Stimulated activated CD4-positive, alpha-beta T cell treated with anti-CD3 and anti-CD28 coated beads, Interleukin-1b, Interleukin-23, amount 100 ng/mL, for 24 hours (primary cell): ENCODE measurements around the gene RNF168.
"Not testable (repeated sequence)": the region's sequence is repeated elsewhere in the genome, so short reads cannot be mapped to it uniquely, and the experiment has no call there.

Experiments
- DNase-seq, 4 experiments: peaks; one replicate each; pipeline ENCODE4 v3.0.0-alpha.2; 2020; ENCODE audit warnings: low read depth in 4 of 4, low spot score in 1 of 4

The RNF168 gene

DNA sequence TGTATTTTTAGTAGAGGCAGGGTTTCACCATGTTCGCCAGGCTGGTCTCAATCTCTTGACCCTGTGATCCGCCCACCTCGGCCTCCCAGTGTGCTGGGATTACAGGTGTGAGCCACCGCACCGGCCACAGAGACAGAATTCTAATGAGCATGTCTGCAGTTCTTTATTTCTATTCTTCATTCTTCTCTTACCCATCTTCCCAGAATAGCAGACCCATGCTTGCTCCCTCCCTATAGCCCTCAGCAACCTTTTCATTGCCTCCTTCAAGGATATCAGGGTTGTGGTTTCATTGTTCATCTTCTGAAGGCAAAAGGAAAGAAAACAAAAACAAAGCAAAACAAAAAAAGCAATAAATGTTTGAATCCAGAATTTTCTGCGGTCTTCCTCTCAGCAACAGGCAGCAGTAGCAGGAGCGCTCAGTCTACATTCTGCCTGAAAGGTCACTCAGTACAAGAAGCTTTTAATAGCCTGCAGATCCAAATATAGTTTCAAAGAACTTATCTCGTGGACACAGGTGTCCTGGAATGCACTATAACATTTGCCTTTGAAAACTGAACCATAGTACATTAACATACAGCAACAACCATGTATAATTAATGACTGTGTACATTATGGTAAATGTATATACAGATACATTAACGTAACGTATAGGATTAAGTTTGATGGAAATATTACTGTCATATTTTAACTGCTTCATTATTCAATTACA is 11.5 kb upstream of the RNF168 start, which contains the start of gene SMCO1:
Gene SMCO1 (minus strand): TSS at position 434 of the 709 bp plus-strand sequence. CDS start 137 bp downstream, at position 297.
- DNase-seq = no peak

- no peak for DNase-seq
Measured at GRCh38 chr3:196514350-196514716, 10.8 kb upstream of the RNF168 start.

DNA sequence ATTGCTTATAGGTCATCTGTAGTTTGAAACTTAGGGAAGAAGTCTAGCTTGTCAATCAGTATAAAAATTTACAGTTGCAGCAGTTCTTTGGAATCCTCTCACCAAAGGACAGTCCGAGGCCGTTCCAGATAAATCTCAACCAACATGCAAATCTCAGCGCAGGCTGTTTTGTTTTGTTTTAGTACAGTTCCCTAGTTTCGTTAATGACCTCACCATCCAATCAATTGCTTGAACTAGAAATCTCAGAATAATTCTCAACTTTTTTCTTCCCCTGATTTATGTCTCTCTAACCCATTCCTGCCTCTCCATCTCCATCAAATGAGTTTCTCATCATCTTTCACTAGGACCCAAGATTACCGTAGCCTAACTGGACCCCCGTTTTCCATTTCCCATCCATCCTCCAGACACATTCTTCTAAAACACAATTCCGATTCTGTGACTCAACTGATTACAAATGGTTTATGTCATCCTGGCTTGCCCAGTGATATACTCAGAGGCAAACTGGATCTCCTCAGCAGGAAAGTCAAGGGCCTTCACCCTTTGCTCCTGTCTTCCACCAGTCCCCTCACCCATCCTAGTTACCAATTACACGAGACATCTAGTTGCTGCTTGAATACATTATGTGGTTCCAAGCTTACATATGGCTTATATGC is 10.3 kb upstream of the RNF168 start:
- no peak for DNase-seq

GRCh38 chr3:196511646-196512425 is 8.3 kb upstream of the RNF168 start:
- not testable (repeated sequence) for DNase-seq

DNA sequence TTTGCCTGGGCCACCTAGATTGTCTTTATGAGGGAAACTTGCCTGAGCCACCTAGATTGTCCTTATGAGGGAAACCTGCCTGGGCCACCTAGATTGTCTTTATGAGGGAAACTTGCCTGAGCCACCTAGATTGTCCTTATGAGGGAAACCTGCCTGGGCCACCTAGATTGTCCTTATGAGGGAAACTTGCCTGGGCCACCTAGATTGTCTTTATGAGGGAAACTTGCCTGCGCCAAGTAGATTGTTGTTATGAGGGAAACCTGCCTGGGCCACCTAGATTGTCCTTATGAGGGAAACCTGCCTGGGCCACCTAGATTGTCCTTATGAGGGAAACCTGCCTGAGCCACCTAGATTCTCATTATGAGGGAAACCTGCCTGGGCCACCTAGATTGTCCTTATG is 7.5 kb upstream of the RNF168 start:
- not testable (repeated sequence) for DNase-seq

DNA sequence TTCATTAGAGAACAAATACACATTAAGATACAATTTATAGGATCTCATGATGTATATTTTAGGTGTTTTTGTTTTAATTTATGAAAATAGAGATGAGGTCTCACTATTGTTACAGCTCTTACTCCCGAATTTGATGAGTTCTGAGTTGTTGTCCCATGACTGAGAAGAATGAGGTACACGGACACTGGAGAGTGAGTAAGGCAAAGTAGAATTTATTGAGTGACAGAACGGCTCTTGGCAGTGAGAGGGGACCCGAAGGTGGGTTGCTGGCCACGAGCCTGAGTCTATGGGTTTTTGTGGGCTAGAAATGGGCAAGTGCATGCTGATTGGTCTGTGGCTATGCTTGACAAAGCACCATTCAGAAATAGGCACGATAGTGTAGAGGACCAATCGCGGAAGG is 3.1 kb upstream of the RNF168 start:
- no peak for DNase-seq

DNA sequence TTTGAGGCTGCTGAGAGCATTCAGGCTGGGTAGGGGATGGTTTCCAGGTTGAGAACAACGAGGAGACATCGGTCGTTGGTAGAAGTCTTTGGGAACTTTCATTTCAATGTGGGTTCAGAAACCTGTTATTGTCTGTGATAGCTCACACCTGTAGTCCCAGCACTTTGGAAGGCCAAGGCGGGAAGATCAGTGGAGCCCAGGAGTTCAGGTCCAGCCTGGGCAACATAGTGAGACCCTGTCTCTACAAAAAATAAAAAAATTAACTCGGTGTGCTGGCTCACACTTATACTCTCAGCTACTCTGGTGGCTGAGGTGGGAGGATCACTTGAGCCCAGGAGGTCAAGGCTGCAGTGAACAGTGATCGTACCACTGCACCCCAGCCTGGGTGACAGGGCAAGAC is 988 bp upstream of the RNF168 start:
- no peak for DNase-seq

DNA sequence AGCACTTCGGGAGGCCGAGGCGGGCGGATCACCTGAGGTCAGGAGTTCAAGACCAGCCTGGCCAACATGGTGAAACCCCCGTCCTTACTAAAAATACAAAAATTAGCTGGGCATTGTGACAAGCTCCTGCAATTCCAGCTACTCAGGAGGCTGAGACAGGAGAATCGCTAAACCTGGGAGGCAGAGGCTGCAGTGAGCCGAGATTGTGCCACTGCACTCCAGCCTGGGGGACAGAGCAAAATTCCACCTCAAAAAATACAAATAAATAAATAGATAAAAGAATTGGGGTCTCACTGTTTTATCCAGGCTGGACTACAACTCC is 470 bp upstream of the RNF168 start:
- DNase-seq = not testable (repeated sequence)

DNA sequence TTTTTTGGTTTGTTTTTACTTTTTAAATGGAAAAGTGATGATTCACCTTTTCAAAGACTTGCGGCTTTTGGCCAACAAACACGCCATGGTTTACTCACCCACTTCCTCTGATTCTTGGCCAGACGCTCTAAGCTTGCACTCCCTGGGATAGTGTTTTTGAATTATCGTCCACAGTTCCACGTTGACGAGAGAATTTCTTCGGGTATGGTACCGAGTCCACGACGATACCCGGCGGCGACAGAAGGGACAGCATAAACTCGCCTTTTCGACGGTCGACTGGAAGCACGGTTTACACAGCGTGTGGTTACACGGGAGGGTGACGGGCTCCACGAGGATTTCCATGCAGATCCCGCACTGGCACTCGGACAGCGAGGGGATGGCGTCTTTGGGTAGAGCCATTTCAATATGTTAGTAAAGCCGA is 783 bp downstream of the RNF168 start:
- peak in 3 of 4 experiments; percentile 6 to 35 (median 30) for DNase-seq

- no peak for DNase-seq
Measured at GRCh38 chr3:196501316-196502044, 2.1 kb downstream of the RNF168 start.

GRCh38 chr3:196499807-196500524 is 3.6 kb downstream of the RNF168 start:
- DNase-seq = peak in 2 of 4 experiments; percentile 10 to 22

- DNase-seq = no peak
Measured at GRCh38 chr3:196499061-196499460, 4.5 kb downstream of the RNF168 start.

- no peak for DNase-seq
Measured at GRCh38 chr3:196498297-196498696, 5.3 kb downstream of the RNF168 start.

DNA sequence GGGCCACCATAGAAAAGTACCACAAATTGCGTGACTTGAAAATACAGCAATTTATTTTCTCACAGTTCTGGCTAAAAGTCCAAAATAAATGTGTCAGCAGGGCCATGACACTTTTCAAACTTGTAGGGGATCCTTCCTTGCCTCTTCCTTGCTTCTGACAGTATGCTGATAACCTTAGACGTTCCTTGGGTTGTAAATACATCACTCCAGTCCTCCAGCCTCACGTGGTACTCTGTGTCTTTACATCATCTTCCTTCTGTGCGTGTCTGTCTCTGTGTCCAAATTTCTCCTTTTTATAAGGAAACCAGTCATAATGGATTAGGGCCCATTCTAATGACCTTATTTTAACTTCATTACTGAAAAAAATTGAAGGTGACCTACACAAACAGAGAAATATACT is 7.4 kb downstream of the RNF168 start:
- DNase-seq = no peak

GRCh38 chr3:196493292-196493691 is 10.3 kb downstream of the RNF168 start:
- DNase-seq = no peak

DNA sequence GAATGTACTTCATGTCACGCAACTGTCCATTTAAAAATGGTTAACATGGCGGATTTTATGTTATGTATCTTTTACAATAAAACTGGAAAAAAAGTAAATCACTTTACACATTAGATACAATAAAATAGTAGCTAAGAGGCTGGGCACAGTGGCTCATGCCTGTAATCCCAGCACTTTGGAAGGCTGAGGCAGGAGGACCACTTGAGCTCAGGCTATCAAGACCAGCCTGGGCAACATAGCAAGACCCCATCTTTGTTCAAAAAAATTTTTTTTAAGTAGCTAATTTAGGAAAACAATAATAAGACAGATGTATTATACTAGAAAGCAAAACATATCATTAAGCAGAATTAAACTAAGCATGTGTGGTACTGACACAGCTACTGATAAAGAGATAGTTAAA is 11.5 kb downstream of the RNF168 start:
- DNase-seq = no peak

DNA sequence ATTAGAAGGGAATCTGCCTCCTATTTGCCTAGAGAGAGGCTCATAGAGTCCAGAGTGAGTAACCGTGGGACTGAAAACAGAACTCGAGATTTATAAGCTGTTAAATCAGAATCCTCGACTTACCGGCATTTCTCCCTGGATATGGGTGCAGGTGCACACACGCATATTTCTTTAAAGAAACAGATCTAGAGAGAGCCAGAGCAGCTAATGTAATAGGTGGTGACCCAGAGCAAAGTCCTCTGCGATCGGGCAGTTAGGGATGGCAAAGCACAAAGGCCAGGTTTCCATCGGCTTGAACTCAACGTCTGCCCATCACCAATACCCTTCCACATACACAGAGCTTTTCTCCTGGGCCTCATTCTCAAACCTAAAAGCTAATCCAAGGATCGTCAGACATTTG is 13.8 kb downstream of the RNF168 start:
- no peak for DNase-seq

- no peak for DNase-seq
Measured at GRCh38 chr3:196486263-196486662, 17.3 kb downstream of the RNF168 start.

GRCh38 chr3:196477678-196478077 is 25.9 kb downstream of the RNF168 start:
- DNase-seq = no peak

- DNase-seq = no peak
Measured at GRCh38 chr3:196472286-196472685, 31.3 kb downstream of the RNF168 start.

GRCh38 chr3:196471551-196471950 is 32.0 kb downstream of the RNF168 start:
- no peak for DNase-seq
